Measurements from ENCODE around the gene CCDC6.

GRCh38 chr10:59894114-59894513 is 12.2 kb downstream of the CCDC6 start:
- TF ChIP-seq CTCF (IDR thresholded peaks at IDR 0.05) = no peak
- no peak for TF ChIP-seq POLR2A (IDR thresholded peaks at IDR 0.05)

Measured in testis (tissue), 2 donors.